ENCODE results near the gene AGRP. TPM values are rescaled to one million over a fixed set of nuclear protein-coding genes. Genes with fewer than 3 reads are reported as not detected.

AGRP gene
- polyA plus RNA-seq, 4 donors: 0.25 to 0.31 TPM; not detected in 2

Other genes starting within 250 kb of the AGRP start
- 10 to 100 TPM; 33.4 to 49.1 (median 38.7) TPM for gene FHOD1, start 236.1 kb downstream of the AGRP start, polyA plus RNA-seq (ENCODE audit: insufficient read length in 4 of 4)
- gene SLC9A5, start 234.6 kb downstream of the AGRP start, polyA plus RNA-seq (ENCODE audit: insufficient read length in 4 of 4): 1 to 10 TPM; 2.9 to 3.9 (median 3.4) TPM
- gene PLEKHG4, start 204.0 kb downstream of the AGRP start, polyA plus RNA-seq (ENCODE audit: insufficient read length in 4 of 4): 10 to 100 TPM; 11.5 to 16.4 (median 13.8) TPM
- gene KCTD19, start 156.8 kb downstream of the AGRP start, polyA plus RNA-seq (ENCODE audit: insufficient read length in 4 of 4): 1 to 10 TPM in 1 of 4 donors, under 1 TPM in 3; 0.84 to 1.7 (median 0.88) TPM
- 1 to 10 TPM; 3.5 to 4.6 (median 3.9) TPM for gene LRRC36, start 156.7 kb downstream of the AGRP start, polyA plus RNA-seq (ENCODE audit: insufficient read length in 4 of 4)
- gene TPPP3, start 90.0 kb downstream of the AGRP start, polyA plus RNA-seq (ENCODE audit: insufficient read length in 4 of 4): 10 to 100 TPM; 51.7 to 75.7 (median 60.2) TPM
- 10 to 100 TPM; 13.2 to 16.8 (median 14.4) TPM for gene ZDHHC1, start 67.1 kb downstream of the AGRP start, polyA plus RNA-seq (ENCODE audit: insufficient read length in 4 of 4)
- 10 to 100 TPM; 49.6 to 57.9 (median 52.0) TPM for gene HSD11B2, start 52.4 kb downstream of the AGRP start, polyA plus RNA-seq (ENCODE audit: insufficient read length in 4 of 4)
- gene ATP6V0D1, start 2.4 kb downstream of the AGRP start, polyA plus RNA-seq (ENCODE audit: insufficient read length in 4 of 4): 100 to 1,000 TPM in 1 of 4 donors, 10 to 100 TPM in 3; 82.6 to 104 (median 91.2) TPM
- 100 to 1,000 TPM; 110 to 137 (median 117) TPM for gene RIPOR1, start 45.3 kb upstream of the AGRP start, polyA plus RNA-seq (ENCODE audit: insufficient read length in 4 of 4)
- 10 to 100 TPM; 77.8 to 89.6 (median 86.4) TPM for gene CTCF, start 79.0 kb upstream of the AGRP start, polyA plus RNA-seq (ENCODE audit: insufficient read length in 4 of 4)
- 1 to 10 TPM in 2 of 4 donors, under 1 TPM in 2; 0.87 to 1.5 (median 1.1) TPM for gene CARMIL2, start 161.6 kb upstream of the AGRP start, polyA plus RNA-seq (ENCODE audit: insufficient read length in 4 of 4)
- 10 to 100 TPM; 21.0 to 28.9 (median 23.4) TPM for gene ACD, start 176.7 kb upstream of the AGRP start, polyA plus RNA-seq (ENCODE audit: insufficient read length in 4 of 4)
- 1 to 10 TPM; 2.1 to 4.3 (median 3.2) TPM for gene PARD6A, start 177.4 kb upstream of the AGRP start, polyA plus RNA-seq (ENCODE audit: insufficient read length in 4 of 4)
- 10 to 100 TPM; 20.4 to 31.1 (median 24.8) TPM for gene ENKD1, start 183.2 kb upstream of the AGRP start, polyA plus RNA-seq (ENCODE audit: insufficient read length in 4 of 4)
- gene C16orf86, start 183.3 kb upstream of the AGRP start, polyA plus RNA-seq (ENCODE audit: insufficient read length in 4 of 4): 1 to 10 TPM; 2.7 to 4.6 (median 3.4) TPM
- gene GFOD2, start 235.8 kb upstream of the AGRP start, polyA plus RNA-seq (ENCODE audit: insufficient read length in 4 of 4): 10 to 100 TPM; 20.5 to 24.9 (median 21.5) TPM

Measured in right renal pelvis (tissue), 4 donors.